Large intestine (tissue), 3 donors: Measurements from ENCODE around the gene APOD. TPM values are rescaled to one million over a fixed set of nuclear protein-coding genes. Genes with fewer than 3 reads are reported as not detected.

Experiments used
- DNase-seq, 2 donors: peaks; one replicate each; pipeline versions ENCODE4 v3.0.0 to v3.0.0-alpha.2; 2013
- H3K27ac ChIP-seq: one replicate; pipeline ENCODE4 v1.5.1; 2013; ENCODE audit warnings: low read length
- H3K27me3 ChIP-seq: 2 replicates; pipeline ENCODE4 v1.6.1; 2013; ENCODE audit warnings: low read length; ENCODE audit not compliant: control insufficient read depth, insufficient read depth
- H3K36me3 ChIP-seq: 2 replicates; pipeline ENCODE4 v1.6.1; 2013; ENCODE audit warnings: low read length; ENCODE audit not compliant: control insufficient read depth, insufficient read depth
- H3K4me1 ChIP-seq: one replicate; pipeline ENCODE4 v1.6.1; 2013; ENCODE audit warnings: low read length; ENCODE audit not compliant: control insufficient read depth, insufficient read depth
- H3K4me3 ChIP-seq: one replicate; pipeline ENCODE4 v1.5.1; 2013; ENCODE audit warnings: low read length
- H3K9me3 ChIP-seq: one replicate; pipeline ENCODE4 v1.6.1; 2013; ENCODE audit warnings: mild to moderate bottlenecking, low read depth, low read length, moderate library complexity; ENCODE audit not compliant: control insufficient read depth
- WGBS: methylation state at CpG from one replicate; pipeline ENCODE4 v1.1.5; 2013; ENCODE audit warnings: low lambda C conversion rate; ENCODE audit not compliant: insufficient coverage; 5-methylcytosine and 5-hydroxymethylcytosine counted together
- polyA plus RNA-seq: library from polyadenylated mRNA; unstranded; fragments of 120-200 nt; gene quantifications from one replicate; pipeline ENCODE4 v1.2.1, GENCODE V29; 2013

The APOD gene
- polyA plus RNA-seq, 1 donor = 12.6 TPM

- WGBS = 90% methylated on average over 2 of the region's 5 CpGs
- DNase-seq = no peak
- H3K27ac ChIP-seq = no peak overlapping the region
- H3K4me1 ChIP-seq = peaks cover 17% of the 10 kb centered on the region
- no peaks in the 10 kb centered on the region for H3K36me3 ChIP-seq
- no peak overlapping the region for H3K4me3 ChIP-seq
- no peaks in the 10 kb centered on the region for H3K27me3 ChIP-seq
- H3K9me3 ChIP-seq = peaks cover 16% of the 10 kb centered on the region
Measured at GRCh38 chr3:195587824-195588223, 4.1 kb upstream of the APOD start.

- WGBS = no CpG with 5 or more reads among the region's 4 CpGs
- Histone ChIP-seq H3K9me3 (peaks cover 16% of the 10 kb centered on the region), H3K36me3 (no peaks in the 10 kb centered on the region), H3K27me3 (no peaks in the 10 kb centered on the region), H3K27ac (no peak overlapping the region), H3K4me1 (peaks cover 17% of the 10 kb centered on the region), H3K4me3 (no peak overlapping the region)
- no peak for DNase-seq
Measured at GRCh38 chr3:195587406-195587805, 3.7 kb upstream of the APOD start.

GRCh38 chr3:195584543-195584870 is 767 bp upstream of the APOD start:
- Histone ChIP-seq H3K27ac (peak overlapping the region; percentile 65), H3K4me1 (peaks cover 17% of the 10 kb centered on the region), H3K4me3 (no peak overlapping the region), H3K36me3 (no peaks in the 10 kb centered on the region), H3K9me3 (peaks cover 10% of the 10 kb centered on the region), H3K27me3 (no peaks in the 10 kb centered on the region)
- WGBS = no CpG with 5 or more reads among the region's 4 CpGs
- DNase-seq = peak; percentile 39 to 71

GRCh38 chr3:195582947-195583346 is 793 bp downstream of the APOD start:
- Histone ChIP-seq H3K4me1 (peaks cover 17% of the 10 kb centered on the region), H3K9me3 (no peaks in the 10 kb centered on the region), H3K36me3 (no peaks in the 10 kb centered on the region), H3K27me3 (no peaks in the 10 kb centered on the region), H3K4me3 (no peak overlapping the region), H3K27ac (no peak overlapping the region)
- DNase-seq = no peak
- WGBS = no CpG with 5 or more reads among the region's 9 CpGs

- Histone ChIP-seq H3K27ac (no peak overlapping the region), H3K27me3 (no peaks in the 10 kb centered on the region), H3K4me1 (peaks cover 17% of the 10 kb centered on the region), H3K36me3 (no peaks in the 10 kb centered on the region), H3K9me3 (no peaks in the 10 kb centered on the region), H3K4me3 (no peak overlapping the region)
- WGBS = no CpG with 5 or more reads among the region's 6 CpGs
- DNase-seq = no peak
Measured at GRCh38 chr3:195580744-195581443, 2.8 kb downstream of the APOD start.

GRCh38 chr3:195579281-195579680 is 4.5 kb downstream of the APOD start:
- Histone ChIP-seq H3K36me3 (no peaks in the 10 kb centered on the region), H3K27me3 (no peaks in the 10 kb centered on the region), H3K9me3 (no peaks in the 10 kb centered on the region), H3K4me3 (no peak overlapping the region), H3K4me1 (peaks cover 4% of the 10 kb centered on the region), H3K27ac (no peak overlapping the region)
- 100% methylated on average over 1 of the region's 12 CpGs for WGBS
- no peak for DNase-seq

GRCh38 chr3:195578565-195578964 is 5.2 kb downstream of the APOD start:
- H3K27ac ChIP-seq = no peak overlapping the region
- no peaks in the 10 kb centered on the region for H3K9me3 ChIP-seq
- no peaks in the 10 kb centered on the region for H3K4me1 ChIP-seq
- DNase-seq = no peak
- no CpG with 5 or more reads among the region's 6 CpGs for WGBS
- no peaks in the 10 kb centered on the region for H3K36me3 ChIP-seq
- H3K4me3 ChIP-seq = no peak overlapping the region
- no peaks in the 10 kb centered on the region for H3K27me3 ChIP-seq

GRCh38 chr3:195577645-195578177 is 6.0 kb downstream of the APOD start:
- Histone ChIP-seq H3K27ac (no peak overlapping the region), H3K9me3 (no peaks in the 10 kb centered on the region), H3K36me3 (no peaks in the 10 kb centered on the region), H3K4me3 (no peak overlapping the region), H3K4me1 (no peaks in the 10 kb centered on the region), H3K27me3 (no peaks in the 10 kb centered on the region)
- WGBS = 79% methylated on average over 8 of the region's 9 CpGs
- no peak for DNase-seq

- WGBS = 80% methylated on average over 5 of the region's 8 CpGs
- Histone ChIP-seq H3K4me1 (no peaks in the 10 kb centered on the region), H3K9me3 (no peaks in the 10 kb centered on the region), H3K36me3 (no peaks in the 10 kb centered on the region), H3K27ac (no peak overlapping the region), H3K4me3 (no peak overlapping the region), H3K27me3 (no peaks in the 10 kb centered on the region)
- DNase-seq = no peak
Measured at GRCh38 chr3:195574497-195575304, 9.0 kb downstream of the APOD start.

GRCh38 chr3:195573611-195574496 is 9.9 kb downstream of the APOD start:
- no peak overlapping the region for H3K4me3 ChIP-seq
- no peaks in the 10 kb centered on the region for H3K9me3 ChIP-seq
- H3K36me3 ChIP-seq = no peaks in the 10 kb centered on the region
- WGBS = no CpG with 5 or more reads among the region's 19 CpGs
- H3K27ac ChIP-seq = no peak overlapping the region
- H3K4me1 ChIP-seq = no peaks in the 10 kb centered on the region
- DNase-seq = no peak
- H3K27me3 ChIP-seq = no peaks in the 10 kb centered on the region
